Keratinocyte (primary cell): ENCODE results near the gene PTPN14. TPM values are rescaled to one million over a fixed set of nuclear protein-coding genes. Genes with fewer than 3 reads are reported as not detected.

Experiments used
- DNase-seq: peaks from one replicate; pipeline ENCODE4 v3.0.0-alpha.2; 2011; ENCODE audit warnings: low read depth, missing footprints, low spot score
- FAIRE-seq: peaks from 2 replicates; lab custom pipeline; 2011; peaks lifted over from hg19 to GRCh38; lab: Jason Lieb, UNC
- H2AFZ ChIP-seq: 2 replicates; pipeline ENCODE4 v1.6.0; 2012; ENCODE audit warnings: low read length, control low read depth, inconsistent platforms; ENCODE audit not compliant: control insufficient read depth
- H3K27ac ChIP-seq: 2 replicates; pipeline ENCODE4 v1.5.1; 2011; ENCODE audit warnings: low read length; ENCODE audit not compliant: control insufficient read depth, insufficient read depth
- H3K27me3 ChIP-seq: 3 replicates; pipeline ENCODE4 v1.6.0; 2011; ENCODE audit warnings: low read length; ENCODE audit not compliant: control insufficient read depth, insufficient read depth; ENCODE audit errors: extremely low read depth
- H3K36me3 ChIP-seq, 2 experiments: 2 replicates in 1 of 2; 3 replicates in 1 of 2; pipeline ENCODE4 v1.5.1; 2011; ENCODE audit warnings: low read length in 2 of 2, mild to moderate bottlenecking in 1 of 2; ENCODE audit not compliant: control insufficient read depth in 2 of 2, insufficient read depth in 2 of 2; ENCODE audit errors: extremely low read depth in 1 of 2
- H3K4me1 ChIP-seq: 3 replicates; pipeline ENCODE4 v1.5.1; 2011; ENCODE audit warnings: low read length; ENCODE audit not compliant: control insufficient read depth, insufficient read depth; ENCODE audit errors: extremely low read depth
- H3K4me2 ChIP-seq: 3 replicates; pipeline ENCODE4 v1.6.0; 2011; ENCODE audit warnings: low read depth, low read length; ENCODE audit not compliant: control insufficient read depth, insufficient read depth; ENCODE audit errors: extremely low read depth
- H3K4me3 ChIP-seq, 3 experiments: fragments of 200-600 bp in 1 of 3; sonication (generic) in 1 of 3; 2 replicates in 2 of 3; 3 replicates in 1 of 3; pipeline ENCODE4 v1.5.1; 2011 to 2016; ENCODE audit warnings: low read length in 3 of 3, mild to moderate bottlenecking in 3 of 3, control low read depth in 2 of 3, inconsistent platforms in 1 of 3, low read depth in 1 of 3, mixed read lengths in 1 of 3, mixed run types in 1 of 3, moderate library complexity in 1 of 3; ENCODE audit not compliant: control insufficient read depth in 2 of 3, insufficient read depth in 2 of 3; ENCODE audit errors: extremely low read depth in 1 of 3
- H3K79me2 ChIP-seq: 2 replicates; pipeline ENCODE4 v1.6.0; 2012; ENCODE audit warnings: low read length; ENCODE audit not compliant: control insufficient read depth, insufficient read depth
- H3K9ac ChIP-seq: 3 replicates; pipeline ENCODE4 v1.6.0; 2011; ENCODE audit warnings: low read length; ENCODE audit not compliant: control insufficient read depth, insufficient read depth; ENCODE audit errors: extremely low read depth
- H3K9me1 ChIP-seq: 3 replicates; pipeline ENCODE4 v1.6.0; 2011; ENCODE audit warnings: low read length; ENCODE audit not compliant: control insufficient read depth, insufficient read depth; ENCODE audit errors: extremely low read depth
- H3K9me3 ChIP-seq: 2 replicates; pipeline ENCODE4 v1.5.1; 2012; ENCODE audit warnings: low read depth, low read length; ENCODE audit not compliant: control insufficient read depth
- H4K20me1 ChIP-seq: 3 replicates; pipeline ENCODE4 v1.6.0; 2011; ENCODE audit warnings: low read length; ENCODE audit not compliant: control insufficient read depth, insufficient read depth; ENCODE audit errors: extremely low read depth
- CTCF ChIP-seq, 3 experiments: IDR thresholded peaks in 1 of 3; conservative IDR thresholded peaks in 1 of 3; optimal IDR thresholded peaks in 1 of 3; 2 replicates in 2 of 3; 3 replicates in 1 of 3; pipeline versions ENCODE3 to v1.5.1; 2011; ENCODE audit warnings: low read length in 3 of 3, mild to moderate bottlenecking in 3 of 3, moderate library complexity in 2 of 3, control low read depth in 1 of 3, inconsistent platforms in 1 of 3; ENCODE audit not compliant: insufficient read depth in 2 of 3; ENCODE audit errors: extremely low read depth in 1 of 3
- EZH2 ChIP-seq: IDR thresholded peaks from one replicate; pipeline ENCODE4 v1.6.1; 2012; ENCODE audit warnings: inconsistent platforms, mild to moderate bottlenecking, low read length, moderate library complexity
- dilution Hi-C: fragments of 300-500 bp; cut with MboI; formaldehyde crosslinking; loops from one replicate; pipeline ENCODE4 v1.7.0; 2020; ENCODE audit warnings: low sequenced_read_pairs; ENCODE audit not compliant: extremely low pct_ligation_motif_present
- polyA plus RNA-seq, 5 experiments: library from polyadenylated mRNA; depleted of rRNA in 3 of 5; stranded (reverse) in 3 of 5; stranded (forward) in 1 of 5; unstranded in 1 of 5; fragments of >200 nt; gene quantifications; 1 replicate in 1 of 5; 2 replicates in 3 of 5; 3 replicates in 1 of 5; pipeline versions ENCODE4 v1.2.1 to v1.2.3, GENCODE V29; 2011 to 2012; ENCODE audit warnings: missing spikeins in 2 of 5, low read depth in 1 of 5, low replicate concordance in 1 of 5

The PTPN14 gene
- polyA plus RNA-seq, 1 donor (not counting 4 experiments of a cell fraction or from before 2014, with no cell fraction given) = 29.9 TPM

GRCh38 chr1:214324896-214325800 lies 226.3 kb downstream of the PTPN14 start:
- no peak for TF ChIP-seq EZH2
- Histone ChIP-seq H3K4me1 (peaks cover 14% of the 10 kb centered on the region), H3K9me3 (no peaks in the 10 kb centered on the region), H3K4me3 (no peak overlapping the region), H3K4me2 (no peak overlapping the region), H3K9ac (no peak overlapping the region), H3K36me3 (peaks cover 6 to 8% of the 10 kb centered on the region in 2 experiments), H4K20me1 (no peaks in the 10 kb centered on the region), H3K27ac (no peak overlapping the region), H2AFZ (no peak overlapping the region), H3K79me2 (no peaks in the 10 kb centered on the region), H3K27me3 (no peaks in the 10 kb centered on the region), H3K9me1 (no peaks in the 10 kb centered on the region)
- dilution Hi-C loops = no loop called here
- DNase-seq = no peak
- FAIRE-seq = no peak

GRCh38 chr1:214321705-214322453 lies 229.5 kb downstream of the PTPN14 start:
- H3K27ac ChIP-seq = no peak overlapping the region
- no peaks in the 10 kb centered on the region for H4K20me1 ChIP-seq
- H3K4me1 ChIP-seq = no peaks in the 10 kb centered on the region
- peaks cover 10 to 14% of the 10 kb centered on the region in 2 experiments for H3K36me3 ChIP-seq
- H3K9me3 ChIP-seq = no peaks in the 10 kb centered on the region
- H3K4me3 ChIP-seq = no peak overlapping the region
- H3K4me2 ChIP-seq = no peak overlapping the region
- no peaks in the 10 kb centered on the region for H3K79me2 ChIP-seq
- TF ChIP-seq CTCF (optimal IDR thresholded peaks at IDR 0.05 in 1 of 3, IDR thresholded peaks at IDR 0.05 in 1 of 3, conservative IDR thresholded peaks at IDR 0.05 in 1 of 3; ENCODE audit: extremely low read depth in 1 of 3, insufficient read depth in 2 of 3, low read length in 3 of 3) = no peak
- TF ChIP-seq EZH2 = no peak
- dilution Hi-C loops = no loop called here
- no peaks in the 10 kb centered on the region for H3K9me1 ChIP-seq
- H3K27me3 ChIP-seq = no peaks in the 10 kb centered on the region
- DNase-seq = no peak
- no peak overlapping the region for H3K9ac ChIP-seq
- no peak for FAIRE-seq
- H2AFZ ChIP-seq = no peak overlapping the region
